Measurements from ENCODE around the gene ARHGAP6.
A peak's percentile ranks its signal among the peaks of the same experiment; 100 is the strongest.

Gene ARHGAP6

DNA sequence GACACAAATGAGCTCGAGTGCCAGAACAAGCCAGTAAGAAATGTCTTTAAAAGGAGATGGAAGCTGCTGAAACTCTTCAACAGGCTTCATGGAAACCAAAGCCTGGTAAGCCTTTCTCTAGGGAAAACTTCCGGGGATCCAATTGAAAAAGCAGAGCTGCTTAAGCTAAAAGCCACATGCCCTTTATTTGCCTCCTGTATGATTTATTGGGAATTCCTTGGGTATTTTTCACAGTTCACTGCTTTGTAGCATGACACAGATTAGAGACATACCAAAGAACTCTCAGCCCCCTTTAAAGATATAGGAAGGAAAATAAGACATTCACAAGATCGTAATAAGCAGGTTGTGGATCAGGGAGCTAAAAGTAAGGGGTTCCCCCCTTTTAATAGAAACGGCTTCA lies 6.5 kb upstream of the ARHGAP6 start:
- no peak for DNase-seq
- Mint-ChIP-seq H3K27me3 (ENCODE audit: low read depth, poor library complexity) (peaks cover 46% of the 10 kb centered on the region), H3K4me3 (no peak overlapping the region), H3K36me3 (ENCODE audit: low read depth) (no peaks in the 10 kb centered on the region), H3K9me3 (peaks cover 31% of the 10 kb centered on the region), H3K4me1 (peaks cover 11% of the 10 kb centered on the region), H3K27ac (no peak overlapping the region)
- TF ChIP-seq, protein P1, sequence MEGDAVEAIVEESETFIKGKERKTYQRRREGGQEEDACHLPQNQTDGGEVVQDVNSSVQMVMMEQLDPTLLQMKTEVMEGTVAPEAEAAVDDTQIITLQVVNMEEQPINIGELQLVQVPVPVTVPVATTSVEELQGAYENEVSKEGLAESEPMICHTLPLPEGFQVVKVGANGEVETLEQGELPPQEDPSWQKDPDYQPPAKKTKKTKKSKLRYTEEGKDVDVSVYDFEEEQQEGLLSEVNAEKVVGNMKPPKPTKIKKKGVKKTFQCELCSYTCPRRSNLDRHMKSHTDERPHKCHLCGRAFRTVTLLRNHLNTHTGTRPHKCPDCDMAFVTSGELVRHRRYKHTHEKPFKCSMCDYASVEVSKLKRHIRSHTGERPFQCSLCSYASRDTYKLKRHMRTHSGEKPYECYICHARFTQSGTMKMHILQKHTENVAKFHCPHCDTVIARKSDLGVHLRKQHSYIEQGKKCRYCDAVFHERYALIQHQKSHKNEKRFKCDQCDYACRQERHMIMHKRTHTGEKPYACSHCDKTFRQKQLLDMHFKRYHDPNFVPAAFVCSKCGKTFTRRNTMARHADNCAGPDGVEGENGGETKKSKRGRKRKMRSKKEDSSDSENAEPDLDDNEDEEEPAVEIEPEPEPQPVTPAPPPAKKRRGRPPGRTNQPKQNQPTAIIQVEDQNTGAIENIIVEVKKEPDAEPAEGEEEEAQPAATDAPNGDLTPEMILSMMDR (IDR thresholded peaks at IDR 0.05), result no peak

DNA sequence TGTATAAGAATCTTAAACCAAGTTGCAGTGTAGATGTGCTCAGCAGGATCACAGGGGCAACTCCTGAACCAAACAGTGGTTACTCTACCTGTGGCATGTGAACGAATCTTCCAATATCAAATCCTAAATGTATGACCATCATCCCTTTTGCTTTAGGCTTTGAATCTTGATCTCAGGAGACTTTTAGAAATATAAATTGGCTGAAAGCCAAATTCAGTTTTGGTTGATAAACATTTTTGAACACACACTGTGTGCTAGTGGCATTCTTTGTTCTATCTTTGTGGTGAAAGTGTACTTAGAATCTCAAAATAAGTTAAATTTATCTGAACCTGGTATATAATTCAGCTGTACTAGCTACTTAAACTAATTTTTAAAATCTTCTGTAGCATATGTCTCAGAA lies 4.6 kb upstream of the ARHGAP6 start:
- peaks cover 46% of the 10 kb centered on the region for H3K27me3 Mint-ChIP-seq (ENCODE audit: low read depth, poor library complexity)
- H3K36me3 Mint-ChIP-seq (ENCODE audit: low read depth), result no peaks in the 10 kb centered on the region
- TF ChIP-seq, protein P1 (IDR thresholded peaks at IDR 0.05), result no peak
- peaks cover 24% of the 10 kb centered on the region for H3K4me1 Mint-ChIP-seq
- no peak overlapping the region for H3K27ac Mint-ChIP-seq
- no peak for DNase-seq
- H3K9me3 Mint-ChIP-seq, result peaks cover 38% of the 10 kb centered on the region
- H3K4me3 Mint-ChIP-seq, result no peak overlapping the region

DNA sequence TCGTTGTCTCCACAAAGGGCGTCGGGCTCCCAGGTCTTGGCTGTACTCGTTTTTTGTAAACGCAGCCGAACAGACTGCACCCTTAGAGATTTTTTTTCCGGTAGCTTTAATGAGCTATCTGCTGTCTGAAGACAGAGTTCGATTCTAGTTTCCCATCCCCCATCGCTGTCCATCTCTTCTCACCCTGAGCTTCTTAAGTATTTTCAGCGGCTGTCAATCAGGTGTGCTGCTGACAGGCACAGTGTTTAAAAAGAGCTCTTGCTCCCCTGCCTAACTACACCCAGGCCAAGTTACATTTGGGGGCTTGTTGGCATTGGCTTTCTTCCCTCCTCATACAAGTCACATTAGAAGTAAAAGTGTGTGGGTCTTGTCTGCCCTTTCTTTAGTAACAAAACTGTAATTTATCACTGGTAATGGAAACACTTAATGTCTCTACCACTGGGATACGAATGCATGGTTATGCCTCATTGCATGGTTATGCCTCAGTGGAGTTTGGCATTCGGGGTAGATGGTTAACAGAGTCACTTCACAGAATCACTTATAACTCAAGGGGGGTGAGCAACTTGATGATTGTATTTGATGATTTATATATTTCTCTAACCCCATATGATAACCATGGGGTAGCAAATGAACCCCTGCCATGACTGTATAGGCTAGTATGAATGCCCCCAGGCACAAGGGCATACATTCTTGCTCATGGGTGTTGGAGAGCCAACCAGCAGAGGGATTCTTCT lies 1.4 kb upstream of the ARHGAP6 start:
- Mint-ChIP-seq H3K36me3 (ENCODE audit: low read depth) (no peaks in the 10 kb centered on the region), H3K9me3 (peaks cover 36% of the 10 kb centered on the region), H3K4me3 (peak overlapping the region; percentile 86), H3K27ac (no peak overlapping the region), H3K27me3 (ENCODE audit: low read depth, poor library complexity) (peaks cover 41% of the 10 kb centered on the region), H3K4me1 (peaks cover 36% of the 10 kb centered on the region)
- no peak for DNase-seq
- TF ChIP-seq, protein P1 (IDR thresholded peaks at IDR 0.05), result no peak

DNA sequence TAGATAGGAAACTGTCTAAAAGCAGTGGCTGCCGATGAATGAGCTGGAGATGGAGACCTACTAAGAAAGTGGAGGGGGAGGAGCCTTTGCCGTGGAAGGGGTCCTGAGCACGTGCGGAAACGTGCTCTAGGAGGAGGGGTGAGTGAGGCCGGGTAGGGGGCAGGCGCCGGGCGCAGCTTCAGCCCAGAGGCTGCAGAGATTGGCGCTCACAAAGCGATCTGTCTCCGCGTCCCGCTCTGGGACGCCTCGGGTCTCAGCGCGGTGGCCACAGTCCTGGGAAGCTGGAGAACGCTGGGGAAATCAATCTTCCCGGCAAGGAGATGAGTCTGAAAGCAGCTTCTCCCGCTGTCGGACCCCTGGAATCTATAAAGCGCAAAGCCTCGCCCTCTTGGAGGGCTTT lies 444 bp upstream of the ARHGAP6 start:
- H3K36me3 Mint-ChIP-seq (ENCODE audit: low read depth), result no peaks in the 10 kb centered on the region
- peak overlapping the region; percentile 86 for H3K4me3 Mint-ChIP-seq
- H3K27ac Mint-ChIP-seq, result no peak overlapping the region
- H3K27me3 Mint-ChIP-seq (ENCODE audit: low read depth, poor library complexity), result peaks cover 36% of the 10 kb centered on the region
- peak; percentile 63 for DNase-seq
- peaks cover 39% of the 10 kb centered on the region for H3K4me1 Mint-ChIP-seq
- peaks cover 41% of the 10 kb centered on the region for H3K9me3 Mint-ChIP-seq
- TF ChIP-seq, protein P1 (IDR thresholded peaks at IDR 0.05), result no peak

DNA sequence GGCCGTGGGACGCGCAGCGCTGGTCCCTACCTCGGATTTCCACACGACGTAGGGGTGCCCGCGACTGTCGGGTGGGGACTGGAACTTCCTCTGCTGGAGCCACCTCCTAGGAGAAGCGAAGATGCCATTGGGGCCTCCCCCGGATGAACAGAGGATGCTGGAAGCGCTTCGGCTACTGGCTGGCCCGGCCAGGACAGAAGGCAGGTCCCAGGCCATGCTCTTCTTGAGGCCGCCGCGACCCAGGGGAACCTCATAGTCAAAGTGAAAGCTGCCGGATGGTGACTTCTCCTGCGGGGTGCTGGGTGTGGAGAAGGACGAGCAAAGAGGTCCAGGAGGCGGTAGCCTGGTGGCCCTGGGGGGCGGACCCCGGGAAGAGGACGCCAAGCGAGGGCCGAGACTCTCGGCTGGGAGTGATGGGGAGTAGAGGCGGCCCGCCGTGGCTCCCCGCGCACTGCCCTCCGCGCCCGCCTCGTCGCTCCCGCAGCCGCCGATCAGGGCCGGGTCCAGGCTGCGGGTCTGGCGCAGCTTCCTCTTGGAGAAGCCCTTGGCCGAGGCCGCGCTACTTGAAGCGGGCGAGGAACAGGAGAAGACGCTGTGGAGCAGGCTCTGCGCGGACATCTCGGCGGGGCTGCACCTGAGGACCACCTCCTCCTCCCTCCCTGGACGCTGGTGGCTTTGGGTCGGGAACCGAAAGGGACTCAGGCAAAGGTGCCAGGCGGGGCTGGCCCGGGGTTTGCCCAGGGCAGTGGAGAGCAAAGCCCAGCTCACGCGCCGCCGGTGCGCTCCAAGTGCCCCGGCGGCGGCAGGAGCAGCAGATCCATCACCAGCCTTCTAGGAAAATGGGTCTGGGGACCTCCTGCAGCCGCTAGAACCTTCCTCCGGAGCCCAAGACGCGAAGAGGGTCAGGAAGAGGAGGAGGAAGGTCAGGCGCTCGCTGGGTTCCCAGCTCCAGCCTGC lies 1.2 kb downstream of the ARHGAP6 start:
- DNase-seq, result peak; percentile 23
- H3K36me3 Mint-ChIP-seq (ENCODE audit: low read depth), result no peaks in the 10 kb centered on the region

More for the DNA sequence above, 1.2 kb downstream of the ARHGAP6 start:
- Mint-ChIP-seq H3K27ac (no peak overlapping the region), H3K9me3 (peaks cover 43% of the 10 kb centered on the region), H3K27me3 (ENCODE audit: low read depth, poor library complexity) (peaks cover 24% of the 10 kb centered on the region), H3K4me3 (peak overlapping the region; percentile 86), H3K4me1 (peaks cover 44% of the 10 kb centered on the region)
- TF ChIP-seq, protein P1 (IDR thresholded peaks at IDR 0.05), result no peak
